GM12891 (cell line): ENCODE data around the gene MEX3B.

Experiments
- DNase-seq: peaks from one replicate; pipeline ENCODE4 v3.0.0; 2011; ENCODE audit warnings: low spot score; ENCODE audit not compliant: insufficient read length
- FAIRE-seq: peaks from 2 replicates; lab custom pipeline; 2011; peaks lifted over from hg19 to GRCh38; lab: Jason Lieb, UNC
- PAX5 ChIP-seq: IDR thresholded peaks from 2 replicates; pipeline ENCODE4 v1.6.1; 2011; ENCODE audit warnings: low read length, moderate library complexity, mild to moderate bottlenecking; ENCODE audit not compliant: insufficient read depth, severe bottlenecking
- POLR2A ChIP-seq: IDR thresholded peaks from 2 replicates; pipeline ENCODE4 v1.6.1; 2011; ENCODE audit warnings: low read depth, low read length, control low read depth
- POLR2AphosphoS5 ChIP-seq: IDR thresholded peaks from 2 replicates; pipeline ENCODE4 v1.6.1; 2011; ENCODE audit warnings: low read depth, low read length, control low read depth
- POU2F2 ChIP-seq: IDR thresholded peaks from 2 replicates; pipeline ENCODE4 v1.6.1; 2011; ENCODE audit warnings: low read depth, mild to moderate bottlenecking, control low read depth, low read length, moderate library complexity
- SPI1 ChIP-seq: IDR thresholded peaks from 2 replicates; pipeline ENCODE4 v1.6.1; 2011; ENCODE audit warnings: low read depth, low read length, control low read depth
- TAF1 ChIP-seq: IDR thresholded peaks from 2 replicates; pipeline ENCODE4 v1.6.1; 2011; ENCODE audit warnings: low read depth, low read length, control low read depth

MEX3B gene

GRCh38 chr15:82072926-82073537, 27.2 kb upstream of the MEX3B start:
- FAIRE-seq (no peak), DNase-seq (no peak)
- TF ChIP-seq PAX5 (no peak), POU2F2 (no peak), POLR2AphosphoS5 (no peak), SPI1 (no peak), TAF1 (no peak), POLR2A (no peak)

GRCh38 chr15:82066455-82066854, 20.6 kb upstream of the MEX3B start:
- no peak for FAIRE-seq
- TF ChIP-seq POLR2AphosphoS5 (no peak), SPI1 (no peak), PAX5 (no peak), TAF1 (no peak), POU2F2 (no peak), POLR2A (no peak)
- DNase-seq, result no peak

GRCh38 chr15:82064824-82065223, 19.0 kb upstream of the MEX3B start:
- FAIRE-seq (no peak), DNase-seq (no peak)
- no peak for TF ChIP-seq PAX5
- no peak for TF ChIP-seq POLR2A
- no peak for TF ChIP-seq POLR2AphosphoS5
- TF ChIP-seq POU2F2, result no peak
- TF ChIP-seq SPI1, result no peak
- no peak for TF ChIP-seq TAF1

- DNase-seq (no peak), FAIRE-seq (peak; percentile 20)
- TF ChIP-seq POU2F2, result no peak
- no peak for TF ChIP-seq SPI1
- TF ChIP-seq TAF1, result no peak
- no peak for TF ChIP-seq PAX5
- no peak for TF ChIP-seq POLR2A
- no peak for TF ChIP-seq POLR2AphosphoS5
These were observed 16.9 kb upstream of the MEX3B start for GRCh38 chr15:82062479-82063454.

GRCh38 chr15:82060817-82061216, 15.0 kb upstream of the MEX3B start:
- FAIRE-seq, result peak; percentile 45
- TF ChIP-seq SPI1, result peak; percentile 80
- no peak for TF ChIP-seq POU2F2

GRCh38 chr15:82058517-82059204, 12.8 kb upstream of the MEX3B start:
- no peak for TF ChIP-seq POU2F2
- TF ChIP-seq TAF1, result no peak
- TF ChIP-seq SPI1, result no peak
- no peak for TF ChIP-seq POLR2AphosphoS5
- TF ChIP-seq PAX5, result no peak
- no peak for TF ChIP-seq POLR2A
- FAIRE-seq (no peak), DNase-seq (no peak)

More at GRCh38 chr15:82060817-82061216, 15.0 kb upstream of the MEX3B start:
- no peak for DNase-seq

- no peak for FAIRE-seq
- DNase-seq, result no peak
- TF ChIP-seq POLR2A, result no peak
- TF ChIP-seq POLR2AphosphoS5, result no peak
- no peak for TF ChIP-seq POU2F2
- no peak for TF ChIP-seq PAX5
- no peak for TF ChIP-seq SPI1
- TF ChIP-seq TAF1, result no peak
These were observed 12.2 kb upstream of the MEX3B start for GRCh38 chr15:82058026-82058425.

- no peak for DNase-seq
- TF ChIP-seq PAX5 (no peak), POLR2A (no peak), SPI1 (no peak), POU2F2 (no peak), TAF1 (no peak), POLR2AphosphoS5 (no peak)
- FAIRE-seq, result no peak
These were observed 11.4 kb upstream of the MEX3B start for GRCh38 chr15:82056958-82057823.
